ENCODE results near the gene BRAF. TPM values are rescaled to one million over a fixed set of nuclear protein-coding genes. Genes with fewer than 3 reads are reported as not detected.
"Not testable (repeated sequence)": the region's sequence is repeated elsewhere in the genome, so short reads cannot be mapped to it uniquely, and the experiment has no call there.

The BRAF gene
- polyA plus RNA-seq, 4 donors = 1.6 to 27.2 (median 4.3) TPM

DNA sequence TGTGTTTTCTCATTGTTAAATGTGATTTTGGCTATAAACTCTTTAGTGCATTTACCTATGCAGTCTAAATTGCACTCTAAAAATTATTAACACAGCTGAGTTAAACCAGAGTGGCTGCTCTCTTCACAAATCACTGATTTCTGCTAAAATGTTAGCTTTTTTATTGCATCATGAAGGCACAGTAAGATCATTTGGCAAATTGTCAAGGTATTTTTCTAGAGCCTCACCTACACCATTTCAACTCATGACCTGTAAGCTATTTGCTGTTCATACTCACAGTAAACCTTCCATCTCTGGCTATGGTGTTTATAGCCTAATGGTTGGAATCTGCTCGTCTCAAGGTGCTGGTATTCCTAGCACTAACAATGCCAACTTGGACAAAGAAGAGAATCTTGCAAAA is 202.5 kb downstream of the BRAF start:
- Histone ChIP-seq H3K27ac (ENCODE audit: low read depth in 1 of 3, low read length in 2 of 3) (no peak overlapping the region), H3K36me3 (ENCODE audit: control insufficient read depth in 3 of 3, insufficient read depth in 2 of 3, low read depth in 1 of 3, low read length in 3 of 3) (peaks cover 0 to 11% (median 4%) of the 10 kb centered on the region in 3 donors), H3K9me3 (ENCODE audit: control insufficient read depth in 2 of 2, insufficient read depth in 1 of 2, low read depth in 1 of 2, low read length in 1 of 2) (no peaks in the 10 kb centered on the region), H3K27me3 (ENCODE audit: control insufficient read depth in 3 of 3, insufficient read depth in 3 of 3, low read length in 3 of 3) (no peaks in the 10 kb centered on the region), H3K4me1 (ENCODE audit: control insufficient read depth in 3 of 3, insufficient read depth in 2 of 3, low read depth in 1 of 3, low read length in 2 of 3) (no peaks in the 10 kb centered on the region), H3K4me3 (ENCODE audit: low read depth in 1 of 3, low read length in 3 of 3) (no peak overlapping the region)
- DNase-seq = no peak
- WGBS, 3 donors = 88 to 98% (median 92%) methylated on average over 1 of the region's 1 CpG
- FAIRE-seq = no peak

DNA sequence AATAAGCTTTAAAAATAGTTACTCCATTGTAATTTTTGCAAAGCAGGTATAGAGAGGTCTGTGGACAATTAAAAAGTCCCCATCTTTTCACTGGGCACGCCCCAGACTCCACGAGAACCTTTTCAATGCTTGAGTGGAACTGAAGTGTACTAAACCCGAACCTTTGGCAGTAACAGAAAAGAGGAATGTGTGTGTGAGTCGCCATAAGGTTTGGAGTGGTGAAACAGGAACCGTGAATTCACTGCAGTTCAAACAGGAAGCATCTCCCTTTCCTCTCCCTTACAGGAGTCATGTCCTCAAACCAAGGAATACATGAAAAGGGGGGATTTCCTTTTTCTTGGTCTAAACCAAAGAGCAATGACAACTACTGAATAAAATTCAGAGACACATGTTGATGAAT is 205.0 kb downstream of the BRAF start:
- 64 to 86% (median 77%) methylated on average over 5 of the region's 5 CpGs for WGBS, 3 donors
- H3K27ac ChIP-seq (ENCODE audit: low read depth in 1 of 3, low read length in 2 of 3) = no peak overlapping the region
- no peaks in the 10 kb centered on the region for H3K27me3 ChIP-seq (ENCODE audit: control insufficient read depth in 3 of 3, insufficient read depth in 3 of 3, low read length in 3 of 3)
- H3K36me3 ChIP-seq (ENCODE audit: control insufficient read depth in 3 of 3, insufficient read depth in 2 of 3, low read depth in 1 of 3, low read length in 3 of 3) = peaks cover 0 to 11% (median 0%) of the 10 kb centered on the region in 3 donors
- FAIRE-seq (no peak), DNase-seq (no peak)
- H3K9me3 ChIP-seq (ENCODE audit: control insufficient read depth in 2 of 2, insufficient read depth in 1 of 2, low read depth in 1 of 2, low read length in 1 of 2) = no peaks in the 10 kb centered on the region
- H3K4me3 ChIP-seq (ENCODE audit: low read depth in 1 of 3, low read length in 3 of 3) = no peak overlapping the region
- no peaks in the 10 kb centered on the region for H3K4me1 ChIP-seq (ENCODE audit: control insufficient read depth in 3 of 3, insufficient read depth in 2 of 3, low read depth in 1 of 3, low read length in 2 of 3)

DNA sequence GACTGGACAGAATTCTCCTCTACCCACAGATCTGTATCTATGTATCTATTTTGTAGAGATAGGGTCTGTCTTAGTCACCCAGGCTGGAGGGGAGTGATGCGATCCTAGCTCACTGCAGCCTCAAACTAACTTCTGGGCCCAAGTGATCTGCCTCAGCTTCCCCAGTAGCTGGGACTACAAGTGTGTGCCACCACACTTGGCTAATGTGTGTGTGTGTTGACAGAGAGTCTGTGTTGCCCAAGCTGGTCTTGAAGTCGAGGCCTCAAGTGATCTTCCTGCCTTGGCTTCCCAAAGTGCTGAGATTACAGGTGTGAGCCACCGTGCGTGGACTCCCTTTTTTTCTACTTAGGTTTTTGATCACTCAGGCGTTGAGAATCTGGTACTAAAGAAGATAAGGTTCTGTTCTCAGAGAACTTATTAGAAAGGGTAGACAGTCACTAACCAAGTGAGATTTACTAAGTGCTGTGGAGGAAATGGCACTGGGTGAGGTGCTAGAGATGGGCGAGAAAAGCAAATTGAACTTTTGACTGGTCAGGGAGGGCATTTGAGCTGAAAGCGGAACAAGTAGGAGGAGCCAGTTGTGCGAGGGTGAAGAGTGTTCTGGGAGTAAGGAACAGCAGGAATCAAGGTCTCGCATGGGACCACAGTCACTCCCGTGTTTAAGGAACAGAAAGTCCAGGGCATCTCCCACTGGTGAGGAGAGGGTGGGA is 210.2 kb downstream of the BRAF start:
- Histone ChIP-seq H3K27me3 (ENCODE audit: control insufficient read depth in 3 of 3, insufficient read depth in 3 of 3, low read length in 3 of 3) (no peaks in the 10 kb centered on the region), H3K4me1 (ENCODE audit: control insufficient read depth in 3 of 3, insufficient read depth in 2 of 3, low read depth in 1 of 3, low read length in 2 of 3) (no peaks in the 10 kb centered on the region), H3K9me3 (ENCODE audit: control insufficient read depth in 2 of 2, insufficient read depth in 1 of 2, low read depth in 1 of 2, low read length in 1 of 2) (no peaks in the 10 kb centered on the region), H3K27ac (ENCODE audit: low read depth in 1 of 3, low read length in 2 of 3) (no peak overlapping the region), H3K36me3 (ENCODE audit: control insufficient read depth in 3 of 3, insufficient read depth in 2 of 3, low read depth in 1 of 3, low read length in 3 of 3) (peaks cover 0 to 8% (median 0%) of the 10 kb centered on the region in 3 donors), H3K4me3 (ENCODE audit: low read depth in 1 of 3, low read length in 3 of 3) (no peak overlapping the region)
- 79 to 88% (median 85%) methylated on average over 10 of the region's 10 CpGs for WGBS, 3 donors
- FAIRE-seq (no peak), DNase-seq (no peak)

DNA sequence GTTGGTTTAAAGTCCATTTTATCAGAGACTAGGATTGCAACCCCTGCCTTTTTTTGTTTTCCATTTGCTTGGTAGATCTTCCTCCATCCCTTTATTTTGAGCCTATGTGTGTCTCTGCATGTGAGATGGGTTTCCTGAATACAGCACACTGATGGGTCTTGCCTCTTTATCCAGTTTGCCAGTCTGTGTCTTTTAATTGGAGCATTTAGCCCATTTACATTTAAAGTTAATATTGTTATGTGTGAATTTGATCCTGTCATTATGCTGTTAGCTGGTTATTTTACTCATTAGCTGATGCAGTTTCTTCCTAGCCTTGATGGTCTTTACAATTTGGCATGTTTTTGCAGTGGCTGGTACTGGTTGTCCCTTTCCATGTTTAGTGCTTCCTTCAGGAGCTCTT is 212.3 kb downstream of the BRAF start:
- H3K4me3 ChIP-seq (ENCODE audit: low read depth in 1 of 3, low read length in 3 of 3); H3K27ac ChIP-seq (ENCODE audit: low read depth in 1 of 3, low read length in 2 of 3); H3K36me3 ChIP-seq (ENCODE audit: control insufficient read depth in 3 of 3, insufficient read depth in 2 of 3, low read depth in 1 of 3, low read length in 3 of 3); H3K27me3 ChIP-seq (ENCODE audit: control insufficient read depth in 3 of 3, insufficient read depth in 3 of 3, low read length in 3 of 3); H3K4me1 ChIP-seq (ENCODE audit: control insufficient read depth in 3 of 3, insufficient read depth in 2 of 3, low read depth in 1 of 3, low read length in 2 of 3); DNase-seq; FAIRE-seq; H3K9me3 ChIP-seq (ENCODE audit: control insufficient read depth in 2 of 2, insufficient read depth in 1 of 2, low read depth in 1 of 2, low read length in 1 of 2): not testable (repeated sequence)

DNA sequence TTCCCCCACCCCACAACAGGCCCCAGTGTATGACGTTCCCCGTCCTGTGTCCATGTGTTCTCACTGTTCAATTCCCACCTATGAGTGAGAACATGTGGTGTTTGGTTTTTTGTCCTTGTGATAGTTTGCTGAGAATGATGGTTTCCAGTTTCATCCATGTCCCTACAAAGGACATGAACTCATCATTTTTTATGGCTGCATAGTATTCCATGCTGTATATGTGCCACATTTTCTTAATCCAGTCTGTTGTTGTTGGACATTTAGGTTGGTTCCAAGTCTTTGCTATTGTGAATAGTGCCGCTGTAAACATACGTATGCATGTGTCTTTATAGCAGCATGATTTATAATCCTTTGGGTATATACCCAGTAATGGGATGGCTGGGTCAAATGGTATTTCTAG is 216.0 kb downstream of the BRAF start:
- not testable (repeated sequence) for H3K9me3 ChIP-seq (ENCODE audit: control insufficient read depth in 2 of 2, insufficient read depth in 1 of 2, low read depth in 1 of 2, low read length in 1 of 2); H3K27ac ChIP-seq (ENCODE audit: low read depth in 1 of 3, low read length in 2 of 3); FAIRE-seq; H3K4me1 ChIP-seq (ENCODE audit: control insufficient read depth in 3 of 3, insufficient read depth in 2 of 3, low read depth in 1 of 3, low read length in 2 of 3); H3K4me3 ChIP-seq (ENCODE audit: low read depth in 1 of 3, low read length in 3 of 3); DNase-seq; H3K27me3 ChIP-seq (ENCODE audit: control insufficient read depth in 3 of 3, insufficient read depth in 3 of 3, low read length in 3 of 3)
- H3K36me3 ChIP-seq (ENCODE audit: control insufficient read depth in 3 of 3, insufficient read depth in 2 of 3, low read depth in 1 of 3, low read length in 3 of 3) = peaks cover 0 to 13% (median 4%) of the 10 kb centered on the region in 3 donors
- 95 to 96% (median 95%) methylated on average over 4 of the region's 4 CpGs for WGBS, 3 donors

DNA sequence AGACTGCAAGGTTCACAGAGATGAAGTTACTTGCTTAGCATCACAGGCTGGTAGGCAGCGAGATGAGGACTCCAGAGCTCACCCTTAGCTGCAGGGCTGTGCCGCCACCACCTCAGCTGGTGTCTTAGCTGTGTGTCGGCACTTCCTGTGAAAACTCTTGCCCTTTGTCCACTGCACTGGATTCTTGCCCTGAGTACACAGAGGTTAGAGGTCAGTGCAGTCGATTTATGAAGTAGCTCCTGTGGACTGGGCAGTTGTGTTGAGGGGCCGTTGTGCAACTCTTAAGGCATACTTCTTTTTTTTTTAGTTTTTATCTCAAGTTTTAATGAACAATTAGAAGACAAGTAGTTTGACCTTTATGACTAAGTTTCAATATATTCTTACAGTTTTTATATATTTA is 217.6 kb downstream of the BRAF start:
- 81 to 87% (median 86%) methylated on average over 5 of the region's 5 CpGs for WGBS, 3 donors

DNA sequence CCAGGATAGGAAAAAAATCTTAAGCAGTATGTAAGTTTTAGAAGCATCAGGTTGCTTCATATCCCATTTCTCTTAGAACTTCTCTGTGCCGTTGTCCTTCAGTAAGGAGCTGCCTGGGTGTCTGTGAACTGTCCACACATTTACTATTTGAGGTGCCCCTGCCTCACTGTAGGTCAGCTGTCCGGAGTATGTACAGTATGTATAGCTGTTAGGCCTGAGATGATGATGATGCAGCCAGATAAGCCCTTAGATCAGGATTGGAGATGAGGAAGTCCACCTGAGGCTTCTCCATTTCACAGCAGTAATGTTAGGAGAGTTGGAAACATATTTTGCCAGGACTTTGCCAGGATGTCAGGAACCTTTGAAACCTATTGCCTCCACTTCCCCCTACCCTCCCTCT is 220.5 kb downstream of the BRAF start:
- H3K9me3 ChIP-seq (ENCODE audit: control insufficient read depth in 2 of 2, insufficient read depth in 1 of 2, low read depth in 1 of 2, low read length in 1 of 2) = no peaks in the 10 kb centered on the region
- 88 to 90% (median 89%) methylated on average over 2 of the region's 2 CpGs for WGBS, 3 donors
- H3K27me3 ChIP-seq (ENCODE audit: control insufficient read depth in 3 of 3, insufficient read depth in 3 of 3, low read length in 3 of 3) = no peaks in the 10 kb centered on the region
- no peak overlapping the region for H3K27ac ChIP-seq (ENCODE audit: low read depth in 1 of 3, low read length in 2 of 3)
- no peak overlapping the region for H3K4me3 ChIP-seq (ENCODE audit: low read depth in 1 of 3, low read length in 3 of 3)
- peaks cover 0 to 28% (median 8%) of the 10 kb centered on the region in 3 donors for H3K36me3 ChIP-seq (ENCODE audit: control insufficient read depth in 3 of 3, insufficient read depth in 2 of 3, low read depth in 1 of 3, low read length in 3 of 3)
- FAIRE-seq (no peak), DNase-seq (no peak)
- no peaks in the 10 kb centered on the region for H3K4me1 ChIP-seq (ENCODE audit: control insufficient read depth in 3 of 3, insufficient read depth in 2 of 3, low read depth in 1 of 3, low read length in 2 of 3)

More for the DNA sequence above, 217.6 kb downstream of the BRAF start:
- Histone ChIP-seq H3K27ac (ENCODE audit: low read depth in 1 of 3, low read length in 2 of 3) (no peak overlapping the region), H3K27me3 (ENCODE audit: control insufficient read depth in 3 of 3, insufficient read depth in 3 of 3, low read length in 3 of 3) (no peaks in the 10 kb centered on the region), H3K4me3 (ENCODE audit: low read depth in 1 of 3, low read length in 3 of 3) (no peak overlapping the region), H3K36me3 (ENCODE audit: control insufficient read depth in 3 of 3, insufficient read depth in 2 of 3, low read depth in 1 of 3, low read length in 3 of 3) (peaks cover 0 to 21% (median 8%) of the 10 kb centered on the region in 3 donors), H3K9me3 (ENCODE audit: control insufficient read depth in 2 of 2, insufficient read depth in 1 of 2, low read depth in 1 of 2, low read length in 1 of 2) (no peaks in the 10 kb centered on the region), H3K4me1 (ENCODE audit: control insufficient read depth in 3 of 3, insufficient read depth in 2 of 3, low read depth in 1 of 3, low read length in 2 of 3) (no peaks in the 10 kb centered on the region)
- DNase-seq = no peak
- FAIRE-seq = no peak

DNA sequence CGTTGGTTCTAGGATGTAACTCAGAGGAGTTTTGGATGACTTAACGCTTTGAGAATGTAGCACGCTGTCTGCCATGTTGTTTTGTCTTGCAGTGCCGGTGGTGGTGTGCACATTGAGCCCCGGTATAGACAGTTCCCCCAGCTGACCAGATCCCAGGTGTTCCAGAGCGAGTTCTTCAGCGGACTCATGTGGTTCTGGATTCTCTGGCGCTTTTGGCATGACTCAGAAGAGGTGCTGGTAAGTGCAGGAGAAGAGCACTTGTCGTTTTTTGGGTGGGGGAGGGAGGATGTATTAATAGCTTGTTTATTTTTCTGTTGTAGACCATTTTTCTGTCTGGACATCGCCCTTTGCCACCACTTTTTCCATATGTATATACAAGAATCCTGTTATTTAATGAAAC is 222.0 kb downstream of the BRAF start:
- FAIRE-seq = no peak
- Histone ChIP-seq H3K9me3 (ENCODE audit: control insufficient read depth in 2 of 2, insufficient read depth in 1 of 2, low read depth in 1 of 2, low read length in 1 of 2) (no peaks in the 10 kb centered on the region), H3K36me3 (ENCODE audit: control insufficient read depth in 3 of 3, insufficient read depth in 2 of 3, low read depth in 1 of 3, low read length in 3 of 3) (peaks cover 0 to 31% (median 8%) of the 10 kb centered on the region in 3 donors), H3K27ac (ENCODE audit: low read depth in 1 of 3, low read length in 2 of 3) (no peak overlapping the region), H3K4me3 (ENCODE audit: low read depth in 1 of 3, low read length in 3 of 3) (no peak overlapping the region), H3K4me1 (ENCODE audit: control insufficient read depth in 3 of 3, insufficient read depth in 2 of 3, low read depth in 1 of 3, low read length in 2 of 3) (peaks cover 0 to 8% (median 0%) of the 10 kb centered on the region in 3 donors), H3K27me3 (ENCODE audit: control insufficient read depth in 3 of 3, insufficient read depth in 3 of 3, low read length in 3 of 3) (no peaks in the 10 kb centered on the region)
- no peak for DNase-seq
- 91 to 93% (median 92%) methylated on average over 10 of the region's 10 CpGs for WGBS, 3 donors

DNA sequence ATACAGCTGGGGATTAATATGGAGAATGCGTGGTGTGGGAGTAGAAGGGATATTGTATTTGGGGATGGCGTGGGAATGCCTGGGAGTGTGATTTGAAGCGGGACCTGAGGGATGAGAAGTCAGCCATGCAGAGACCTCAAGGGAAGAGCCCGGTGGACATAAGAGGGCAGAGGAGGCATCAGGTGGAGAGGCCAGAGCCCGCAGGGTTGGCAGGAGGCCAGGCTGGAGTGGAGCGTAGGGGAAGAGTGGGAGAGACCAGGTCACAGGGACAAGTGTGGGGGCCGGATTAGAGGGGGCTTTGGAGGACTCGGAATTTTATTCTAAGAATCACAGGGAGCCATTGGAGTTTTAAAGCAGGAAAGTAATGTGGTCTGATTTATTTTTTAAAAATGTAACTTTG is 226.3 kb downstream of the BRAF start:
- H3K4me3 ChIP-seq (ENCODE audit: low read depth in 1 of 3, low read length in 3 of 3) = no peak overlapping the region
- no peak for DNase-seq

More for the DNA sequence above, 226.3 kb downstream of the BRAF start:
- peaks cover 0 to 24% (median 4%) of the 10 kb centered on the region in 3 donors for H3K36me3 ChIP-seq (ENCODE audit: control insufficient read depth in 3 of 3, insufficient read depth in 2 of 3, low read depth in 1 of 3, low read length in 3 of 3)
- H3K4me1 ChIP-seq (ENCODE audit: control insufficient read depth in 3 of 3, insufficient read depth in 2 of 3, low read depth in 1 of 3, low read length in 2 of 3) = peaks cover 0 to 16% (median 0%) of the 10 kb centered on the region in 3 donors
- no peak overlapping the region for H3K27ac ChIP-seq (ENCODE audit: low read depth in 1 of 3, low read length in 2 of 3)
- FAIRE-seq = no peak
- H3K27me3 ChIP-seq (ENCODE audit: control insufficient read depth in 3 of 3, insufficient read depth in 3 of 3, low read length in 3 of 3) = no peaks in the 10 kb centered on the region
- no peaks in the 10 kb centered on the region for H3K9me3 ChIP-seq (ENCODE audit: control insufficient read depth in 2 of 2, insufficient read depth in 1 of 2, low read depth in 1 of 2, low read length in 1 of 2)
- WGBS, 3 donors = 81 to 88% (median 86%) methylated on average over 8 of the region's 8 CpGs
